Measurements from ENCODE around the gene APIP.
"Not testable (repeated sequence)": the region's sequence is repeated elsewhere in the genome, so short reads cannot be mapped to it uniquely, and the experiment has no call there.

The APIP gene

DNA sequence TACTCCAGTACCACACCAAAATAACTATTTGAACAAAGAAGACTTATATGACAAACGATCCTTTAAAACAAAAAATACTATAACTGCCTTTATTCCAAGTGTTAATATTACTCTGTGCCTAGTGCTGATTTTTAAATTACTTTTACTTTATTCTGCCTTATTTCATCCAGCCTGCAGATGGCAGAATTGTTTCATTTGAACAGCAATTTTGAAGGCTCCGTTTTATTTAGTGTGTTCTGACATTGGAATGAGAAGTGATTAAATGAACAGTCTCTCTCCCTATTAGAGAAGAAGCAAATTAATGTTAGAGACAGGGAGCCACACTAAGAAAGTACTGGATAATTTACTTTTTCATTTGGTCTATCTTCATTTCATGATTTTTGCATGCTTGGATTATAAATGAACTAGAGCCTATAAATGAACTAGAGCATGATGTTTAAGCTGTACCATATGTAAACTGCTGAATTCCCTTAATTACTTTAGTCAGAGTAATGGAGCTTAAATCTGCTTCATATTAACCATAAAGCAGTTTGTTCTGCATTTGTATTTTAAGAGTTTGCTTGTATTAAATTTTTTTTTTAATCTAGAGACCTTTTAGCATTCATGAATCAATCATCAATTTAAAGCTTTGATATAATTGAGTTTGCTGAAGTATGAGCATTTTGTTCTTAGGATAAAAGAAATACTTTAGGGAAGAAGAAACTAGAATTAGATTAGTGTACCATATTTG, 10.1 kb upstream of the APIP start:
- DNase-seq, result peak in 1 of 2 experiments; percentile 65

DNA sequence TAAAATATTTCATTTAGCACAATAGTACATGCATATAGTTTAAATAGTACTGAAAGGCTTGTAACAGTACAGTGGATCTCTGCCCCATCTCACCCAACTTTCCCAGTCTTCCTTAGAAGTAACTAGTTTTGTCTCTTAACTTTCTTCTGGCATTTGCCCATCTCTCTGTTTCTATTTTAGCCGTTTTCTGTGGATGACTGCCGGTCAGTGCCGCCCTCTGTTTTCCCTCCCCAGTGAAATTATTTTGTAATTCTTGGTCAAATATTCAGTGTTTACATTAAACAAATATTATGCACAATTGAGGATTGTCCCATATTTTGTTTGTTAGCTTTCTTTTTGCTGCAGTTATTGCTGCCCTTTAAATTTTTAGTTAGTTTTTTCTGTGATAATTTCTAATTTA, 8.5 kb upstream of the APIP start:
- no peak for DNase-seq

DNA sequence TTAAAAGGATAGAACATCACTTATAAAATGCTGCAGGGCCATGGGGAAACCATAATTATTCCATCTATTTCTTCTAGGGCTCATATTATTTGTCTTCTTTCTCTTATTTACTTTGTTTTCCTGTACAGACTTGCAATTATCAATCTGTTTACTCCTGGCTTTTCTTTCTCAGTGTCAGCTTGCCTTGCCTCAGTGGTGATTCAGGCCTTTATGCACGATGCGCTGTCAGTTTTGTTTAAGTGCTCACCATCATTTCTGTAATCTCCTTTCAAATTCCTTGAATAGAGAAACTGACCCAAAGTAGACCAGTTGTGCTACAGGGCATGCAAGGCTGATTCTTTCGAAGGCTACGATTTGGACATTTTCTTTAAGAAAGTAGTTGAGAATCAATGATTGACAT, 5.0 kb upstream of the APIP start:
- no peak for DNase-seq

DNA sequence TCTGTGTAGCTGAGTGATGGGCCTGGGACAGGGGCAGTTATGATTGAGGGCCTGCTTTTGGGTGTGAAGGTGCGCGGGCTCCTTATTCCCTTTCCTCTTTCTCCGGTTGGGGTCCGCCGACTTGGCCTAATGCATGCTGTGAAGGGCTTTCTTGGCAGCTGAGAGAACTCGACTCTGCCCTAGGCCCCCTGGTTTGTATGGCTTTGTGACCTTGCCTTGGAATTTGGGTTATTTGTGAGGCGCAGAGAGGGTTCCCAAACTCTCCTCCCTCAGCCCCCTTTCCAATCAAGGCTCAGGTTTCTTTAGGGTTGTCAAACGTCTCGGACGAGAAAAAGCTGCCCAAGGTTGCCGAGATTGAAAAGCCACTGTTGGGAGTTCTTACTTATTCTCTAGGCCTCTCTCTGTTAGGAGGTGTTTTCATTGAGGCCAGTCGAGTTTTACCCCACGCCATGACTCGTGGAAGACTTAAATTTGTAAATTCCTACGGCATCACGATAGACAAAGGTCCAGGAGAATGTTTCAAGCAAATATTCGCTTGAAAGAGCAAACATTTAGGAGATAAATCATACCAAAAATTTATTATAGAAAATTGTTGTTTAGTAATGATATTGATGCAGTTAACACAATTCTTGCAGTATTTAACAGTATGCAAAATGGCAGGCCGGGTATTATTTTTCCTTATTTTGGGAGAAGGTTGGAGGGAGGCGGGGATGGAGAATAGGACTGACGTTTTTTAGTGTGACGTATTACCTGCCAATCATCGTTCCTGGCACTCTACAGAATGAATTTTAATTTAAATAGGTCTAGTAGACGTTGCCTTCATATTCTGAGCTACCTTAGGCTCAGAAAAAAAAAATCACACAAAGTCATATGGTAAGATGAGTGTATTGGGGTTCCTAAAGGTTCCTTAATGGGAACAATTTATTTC, 928 bp upstream of the APIP start:
- peak; percentile 28 to 33 for DNase-seq

DNA sequence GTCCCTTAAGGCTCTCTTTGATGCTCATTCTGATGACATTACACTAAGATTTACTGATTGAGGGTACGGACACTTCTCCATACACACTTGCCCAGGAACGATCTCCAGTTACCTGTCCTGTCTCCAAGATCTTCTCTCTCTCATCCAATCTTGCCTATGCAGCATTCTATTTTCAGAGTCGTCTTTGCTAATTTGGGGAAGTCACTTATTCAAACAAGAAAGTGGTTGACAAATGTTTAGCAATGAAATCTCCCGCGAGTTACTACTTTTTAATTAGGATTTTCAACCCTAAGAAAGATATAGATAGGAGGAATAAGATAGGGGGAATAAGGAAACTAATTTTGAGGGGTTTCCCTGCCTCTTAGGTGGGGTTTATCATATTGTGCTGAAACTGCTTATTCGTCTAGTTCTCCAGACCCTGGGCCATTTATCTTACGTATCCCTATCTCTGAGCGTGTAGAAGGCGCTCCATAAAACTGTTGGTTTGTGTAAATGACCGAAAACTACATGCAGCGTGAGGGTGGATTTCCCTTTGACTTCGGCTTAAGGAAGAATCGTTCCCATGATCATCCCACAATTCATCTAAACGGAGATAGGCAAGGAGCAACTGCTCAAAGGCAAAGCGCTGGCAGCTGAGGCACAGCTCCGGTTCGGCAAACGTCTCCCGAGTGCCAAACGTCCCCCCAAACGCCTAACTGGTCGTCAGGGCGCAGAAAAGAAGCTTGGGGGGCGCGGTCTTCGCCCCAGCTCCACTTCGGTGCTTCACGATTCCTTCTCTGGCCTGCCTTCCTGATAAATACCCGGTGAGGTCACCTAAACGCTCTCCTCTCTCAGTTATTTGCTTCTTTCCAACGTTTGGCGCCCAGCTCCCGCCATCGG, 804 bp downstream of the APIP start:
- peak; percentile 67 to 78 for DNase-seq

DNA sequence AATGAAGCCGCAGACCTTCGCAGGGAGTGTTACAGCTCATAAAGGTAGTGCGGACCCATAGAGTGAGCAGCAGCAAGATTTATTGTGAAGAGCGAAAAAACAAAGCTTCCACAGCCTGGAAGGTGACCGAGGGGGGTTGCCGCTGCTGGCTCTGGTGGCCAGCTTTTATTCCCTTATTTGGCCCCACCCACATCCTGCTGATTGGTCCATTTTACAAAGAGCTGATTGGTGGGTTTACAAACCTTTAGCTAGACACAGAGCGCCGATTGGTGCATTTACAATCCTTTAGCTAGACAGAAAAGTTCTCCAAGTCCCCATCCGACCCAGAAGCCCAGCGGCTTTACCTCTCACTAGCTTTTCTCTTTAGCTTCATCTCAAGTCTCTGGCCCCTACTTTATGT, 2.6 kb downstream of the APIP start:
- not testable (repeated sequence) for DNase-seq

DNA sequence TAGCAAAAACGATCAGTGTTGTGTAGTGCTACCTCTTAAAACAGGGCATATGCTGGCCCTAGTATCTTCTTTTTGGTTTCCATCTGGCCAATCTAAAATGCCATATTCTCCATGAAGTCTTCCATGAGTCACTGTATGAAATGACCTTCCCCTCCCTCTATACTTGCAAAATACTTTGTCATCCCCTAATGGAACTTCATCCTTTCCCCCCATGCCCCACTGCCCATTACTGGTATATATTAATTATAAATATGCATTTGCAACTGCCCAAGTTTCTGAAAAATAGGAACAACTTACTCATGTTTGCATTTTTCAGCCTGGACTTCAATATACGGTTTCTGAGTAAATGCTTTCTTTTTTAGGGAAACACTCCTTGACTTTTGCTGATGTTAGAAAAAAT, 4.5 kb downstream of the APIP start:
- no peak for DNase-seq

DNA sequence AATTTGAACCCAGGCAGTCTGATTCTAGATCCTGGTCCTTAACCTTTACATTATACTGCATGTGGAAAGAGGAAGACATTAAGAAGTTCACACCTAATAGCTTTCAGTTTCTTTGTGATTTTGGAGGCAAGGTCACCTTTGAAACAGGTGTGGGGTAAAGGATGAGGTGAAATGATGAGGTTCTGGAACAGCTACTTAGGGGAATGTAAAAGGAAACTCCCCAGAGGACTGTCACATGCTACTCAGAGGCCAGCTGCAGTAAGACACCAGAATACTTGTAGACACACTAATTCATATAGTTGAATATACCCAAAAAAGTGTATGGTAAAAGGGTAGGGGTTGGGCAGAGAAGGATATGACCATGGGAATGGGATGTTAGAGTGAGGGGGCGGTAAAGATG, 5.4 kb downstream of the APIP start:
- DNase-seq, result no peak

DNA sequence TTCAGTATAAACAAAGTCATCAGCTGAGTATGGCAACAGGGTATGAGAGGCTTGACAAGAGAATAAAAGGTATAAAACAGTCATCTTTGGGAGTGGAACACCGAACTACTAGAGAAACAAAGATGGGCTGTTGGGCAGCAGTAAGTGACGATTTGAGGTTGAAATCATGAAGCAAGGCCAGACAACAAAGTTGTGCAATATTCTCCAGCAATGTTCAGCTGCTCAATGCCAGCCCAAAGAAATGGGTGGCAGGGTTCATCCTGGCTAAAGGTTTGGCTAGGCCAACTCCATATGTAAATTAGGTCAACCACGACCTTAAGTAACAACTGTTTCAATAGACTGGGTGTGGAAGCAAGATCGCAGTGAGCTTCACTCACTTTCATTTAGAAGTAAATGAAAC, 6.2 kb downstream of the APIP start:
- no peak for DNase-seq

DNA sequence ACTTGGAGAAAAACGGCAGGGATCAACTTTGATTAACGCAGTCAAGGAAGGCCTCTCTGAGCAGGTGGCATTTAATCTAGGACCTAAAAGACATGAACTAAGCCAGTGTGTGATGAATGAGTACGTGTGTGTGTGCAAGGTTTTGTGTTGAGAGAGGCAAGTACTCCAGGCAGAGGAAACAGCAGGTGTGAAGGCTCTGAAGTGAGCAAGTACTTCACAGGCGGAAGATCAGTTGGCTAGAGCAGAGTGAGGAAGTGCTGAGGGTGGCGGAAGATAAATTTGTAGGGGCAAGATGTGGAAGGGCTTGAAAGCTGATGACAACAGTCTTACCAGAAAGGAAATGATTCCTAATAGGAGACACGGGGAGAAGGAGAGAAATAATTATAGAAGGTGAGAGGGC, 6.8 kb downstream of the APIP start:
- no peak for DNase-seq

DNA sequence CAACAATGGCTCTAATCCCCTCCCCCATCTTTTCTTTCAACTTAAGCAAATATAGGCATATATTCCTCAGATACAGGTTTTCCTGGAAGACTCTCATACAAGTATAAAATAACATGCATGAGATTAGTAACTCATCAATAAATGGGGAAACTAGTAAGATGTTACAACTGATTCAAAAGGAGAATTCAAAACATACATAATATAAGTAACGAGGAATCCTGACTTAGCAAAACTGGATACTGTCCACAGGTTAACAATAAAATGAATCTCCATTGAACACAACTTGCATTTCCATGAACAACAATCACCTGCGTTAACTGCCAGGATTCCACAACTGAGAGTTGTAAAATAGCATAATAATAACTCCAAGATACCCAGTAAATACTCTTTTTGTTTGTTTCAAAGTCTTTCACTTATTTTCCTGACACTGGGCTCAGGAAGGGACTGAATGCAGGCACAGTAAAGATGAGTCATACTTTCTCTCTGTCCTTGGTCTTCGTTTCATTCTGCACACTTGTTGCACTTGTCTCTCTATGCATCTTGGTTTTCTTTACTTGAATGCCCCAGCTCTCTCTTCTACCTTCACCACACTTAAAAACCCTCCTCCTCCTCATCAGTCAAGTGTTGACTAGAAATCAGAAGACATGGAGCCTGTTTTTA, 8.1 kb downstream of the APIP start:
- DNase-seq, result no peak

DNA sequence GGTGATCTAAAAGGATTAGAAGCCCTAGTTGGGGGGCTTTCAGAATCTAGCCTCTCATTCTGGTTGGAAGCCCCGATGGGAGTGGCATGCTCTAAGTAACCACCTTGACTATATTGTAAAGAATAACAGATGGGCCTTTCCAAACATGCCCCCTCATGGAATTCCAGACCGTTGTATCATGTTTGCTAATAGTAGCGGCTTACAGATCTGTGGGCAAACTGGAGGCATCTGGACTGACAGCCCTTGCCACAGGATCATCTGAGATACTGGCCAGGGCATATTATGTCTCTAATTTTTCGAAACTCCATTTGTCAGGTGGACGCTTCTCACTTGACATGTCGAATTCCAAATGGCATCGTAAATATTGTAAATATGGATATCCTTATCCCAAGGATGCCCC, 10.5 kb downstream of the APIP start:
- DNase-seq, result no peak

DNA sequence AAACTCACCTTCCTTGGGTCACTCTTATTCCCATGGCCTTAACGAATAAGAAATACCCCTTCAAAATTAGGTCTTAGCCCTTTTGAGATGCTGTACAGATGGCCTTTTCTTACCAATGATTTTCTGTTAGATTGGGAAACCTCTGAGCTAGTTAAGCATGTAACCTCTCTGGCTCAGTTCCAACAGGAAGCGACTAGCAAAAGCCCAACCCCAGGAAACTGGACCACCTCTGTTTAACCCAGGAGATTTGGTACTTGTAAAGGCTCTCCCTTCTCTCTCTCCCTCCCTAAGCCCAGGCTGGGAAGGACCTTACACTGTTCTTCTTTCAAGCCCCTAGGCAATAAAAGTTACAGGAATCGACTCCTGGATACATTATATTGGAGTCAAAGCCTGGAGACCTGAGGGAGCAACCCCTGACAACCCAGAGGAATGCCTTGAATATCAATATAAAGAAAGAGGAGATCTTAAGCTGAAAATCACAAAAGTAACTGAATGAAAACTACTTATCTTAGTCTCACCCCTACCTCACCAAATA, 11.7 kb downstream of the APIP start:
- DNase-seq, result no peak

DNA sequence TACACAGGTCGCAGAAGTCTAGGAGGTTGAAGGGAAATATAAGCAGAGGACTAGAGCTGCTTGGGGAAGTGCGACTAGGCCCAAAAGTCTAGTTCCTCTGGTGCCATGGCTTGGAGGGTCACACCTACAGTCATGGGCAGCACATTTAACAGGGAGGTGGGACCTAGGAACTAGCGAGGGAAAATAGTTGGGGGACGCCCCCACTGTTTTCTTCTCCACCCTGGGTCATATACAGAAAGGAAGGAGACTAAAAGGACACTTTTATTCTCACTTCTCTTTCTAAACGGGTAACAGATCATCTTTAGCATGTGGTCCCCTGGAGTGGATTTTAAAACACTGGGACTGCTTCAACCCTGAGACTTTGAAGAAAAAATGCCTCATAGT, 16.6 kb downstream of the APIP start:
- DNase-seq, result no peak

DNA sequence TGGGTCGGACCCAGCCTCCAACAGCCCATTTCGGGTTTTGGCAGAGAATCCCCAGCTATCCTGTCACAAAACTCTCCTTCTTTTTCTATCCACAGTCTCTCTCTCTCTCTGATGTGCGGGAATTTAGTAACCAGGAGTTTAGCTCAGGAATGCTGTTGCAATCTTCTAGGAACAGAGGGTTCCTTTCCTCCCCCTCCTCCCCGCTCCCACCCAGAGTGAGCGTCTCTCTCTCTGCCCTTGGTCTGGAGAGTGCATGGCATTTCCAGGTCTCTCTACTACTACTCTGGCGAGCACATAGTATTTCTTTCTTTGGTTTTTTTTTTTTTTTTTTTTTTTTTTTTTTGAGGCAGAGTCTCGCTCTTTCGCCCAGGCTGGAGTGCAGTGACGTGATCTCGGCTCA, 17.7 kb downstream of the APIP start:
- no peak for DNase-seq

DNA sequence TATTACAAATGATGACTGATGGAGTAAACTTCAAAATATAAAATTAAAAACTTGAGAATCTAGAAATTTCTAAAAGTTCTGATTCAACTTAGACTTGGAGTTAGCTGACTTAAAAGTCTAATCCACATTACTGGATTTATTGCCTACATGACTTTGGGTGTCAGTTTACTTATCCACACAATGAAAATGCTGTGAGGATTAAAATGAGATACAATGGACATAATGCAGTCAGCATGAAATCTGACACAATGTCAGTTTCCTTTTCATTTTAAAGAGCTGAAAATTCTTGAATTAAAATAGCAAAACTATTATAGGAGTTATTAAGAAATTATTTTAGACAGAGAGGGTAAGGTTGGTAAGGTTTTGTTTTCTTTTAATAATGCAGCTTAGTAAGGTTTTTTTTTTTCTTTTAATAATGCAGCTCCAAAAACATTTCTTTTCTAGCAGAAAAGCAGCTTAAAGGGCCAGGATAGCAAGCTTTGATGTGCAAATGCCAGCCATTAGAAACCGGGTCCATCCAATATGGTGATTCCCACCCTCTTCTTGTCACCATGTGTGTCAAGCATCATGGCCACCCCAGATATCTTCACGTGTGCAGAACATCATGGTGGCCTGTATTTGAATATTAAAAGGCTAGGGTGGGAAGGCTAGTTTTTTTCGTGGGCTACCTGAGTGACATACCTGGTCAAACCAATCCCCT, 18.9 kb downstream of the APIP start:
- DNase-seq, result no peak

DNA sequence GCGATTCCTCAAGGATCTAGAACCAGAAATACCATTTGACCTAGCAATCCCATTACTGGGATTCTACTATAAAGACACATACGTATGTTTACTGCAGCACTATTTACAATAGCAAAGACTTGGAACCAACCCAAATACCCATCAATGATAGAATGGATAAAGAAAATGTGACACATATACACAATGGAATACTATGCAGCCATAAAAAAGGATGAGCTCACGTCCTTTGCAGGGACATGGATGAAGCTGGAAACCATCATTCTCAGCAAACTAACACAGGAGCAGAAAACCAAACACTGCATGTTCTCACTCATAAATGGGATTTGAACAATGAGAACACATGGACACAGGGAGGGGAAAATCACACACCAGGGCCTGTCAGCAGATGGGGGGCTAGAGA, 20.0 kb downstream of the APIP start:
- DNase-seq, result not testable (repeated sequence)

DNA sequence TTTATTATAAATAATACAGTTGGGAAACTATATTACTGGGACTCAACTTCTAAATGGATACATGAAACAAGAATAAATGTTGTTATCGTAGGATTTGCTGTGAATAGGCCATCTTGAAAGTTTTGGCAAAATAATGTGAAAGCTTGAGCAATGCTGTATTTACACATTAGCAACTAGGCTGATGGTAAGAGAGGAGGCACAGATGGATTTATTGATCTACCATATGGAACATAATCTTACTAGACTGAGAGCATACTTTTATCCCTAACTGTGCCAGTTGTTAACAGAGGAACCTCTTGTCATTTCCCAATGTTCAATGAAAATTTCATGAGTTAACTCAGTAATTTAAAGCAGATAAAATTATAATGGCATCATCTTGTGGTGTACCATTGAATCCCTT, 22.8 kb downstream of the APIP start:
- no peak for DNase-seq

DNA sequence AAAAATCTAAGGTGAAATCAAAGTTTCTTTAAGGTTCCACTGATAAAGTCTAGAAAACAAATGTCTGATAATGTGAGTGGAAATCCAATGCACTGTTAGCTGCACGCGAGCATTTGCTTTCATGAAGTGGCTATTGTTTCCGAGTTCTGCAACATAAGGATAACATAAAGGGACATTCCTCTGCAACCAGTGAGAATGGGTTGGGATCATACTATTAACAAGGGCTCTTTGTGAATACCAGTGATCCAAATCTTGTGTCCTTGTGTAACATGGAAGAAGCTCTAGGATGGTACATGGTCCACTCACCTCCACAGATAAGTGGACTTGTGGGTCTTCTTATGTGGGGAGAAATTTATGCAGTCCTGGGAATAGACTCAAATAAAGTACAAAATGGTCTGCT, 24.6 kb downstream of the APIP start:
- peak; percentile 28 to 37 for DNase-seq

DNA sequence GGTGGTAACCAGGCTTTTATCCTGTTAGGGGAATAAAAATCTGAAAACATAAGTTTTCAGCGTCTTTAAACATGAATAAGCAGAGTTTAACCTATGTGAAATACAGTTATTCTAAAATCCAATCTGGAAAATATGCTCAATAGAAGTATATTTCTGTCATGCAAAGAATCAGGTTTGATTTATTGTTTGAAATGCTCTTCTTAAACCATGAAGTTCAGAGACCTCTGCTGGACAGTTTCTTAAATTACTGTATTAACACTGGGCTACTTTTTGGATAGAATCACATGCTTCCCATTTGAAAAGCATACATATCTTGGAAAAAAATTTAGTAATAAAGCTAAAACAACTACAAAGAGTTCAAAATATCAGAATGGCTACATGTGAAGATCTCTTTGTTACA, 25.4 kb downstream of the APIP start:
- peak; percentile 31 to 87 for DNase-seq

DNA sequence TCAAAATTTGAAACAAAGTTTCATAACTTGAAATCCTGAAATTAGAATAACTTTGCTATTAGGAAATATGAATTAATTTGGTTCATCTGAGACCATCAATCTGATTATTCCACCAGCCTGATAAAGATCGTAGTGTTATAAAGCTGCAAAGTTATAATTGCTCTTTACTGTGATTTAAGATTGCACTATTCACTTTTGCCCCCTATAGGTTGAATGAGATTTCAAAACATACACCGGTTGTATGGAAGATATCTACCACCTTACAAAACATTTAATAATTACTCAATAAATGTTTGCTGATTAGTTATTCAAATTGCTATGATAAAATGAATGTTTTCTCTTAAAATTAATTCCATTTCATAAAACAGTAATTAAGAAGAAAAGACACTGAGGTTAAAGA, 26.1 kb downstream of the APIP start:
- peak in 1 of 2 experiments; percentile 17 for DNase-seq

DNA sequence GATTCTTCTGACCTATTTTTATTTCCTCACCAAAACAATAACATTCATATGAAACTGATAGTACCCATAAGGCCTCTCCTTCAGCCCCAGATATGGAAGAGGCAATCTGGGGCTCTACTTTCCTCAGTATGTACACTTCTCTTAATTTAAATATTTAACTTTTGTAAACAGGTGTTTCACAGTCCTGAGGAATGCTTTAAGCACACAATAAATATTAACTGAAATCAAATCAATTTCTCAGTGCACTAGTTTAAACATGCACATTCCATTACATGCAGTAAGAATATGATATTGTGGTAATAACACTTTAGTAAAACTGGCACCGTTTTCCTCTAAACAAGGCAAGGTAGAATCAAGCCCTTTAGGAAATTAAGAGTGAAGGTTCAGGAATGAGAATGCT, 28.9 kb downstream of the APIP start:
- no peak for DNase-seq
